ENCODE results near the gene UBA6. TPM values are rescaled to one million over a fixed set of nuclear protein-coding genes. Genes with fewer than 3 reads are reported as not detected.

UBA6 gene
- total and polyA plus RNA-seq, 9 of the 15 experiments (the other 6 are each of a cell fraction or from before 2014, with no cell fraction given) = 22.9 to 139 (median 94.6) TPM

DNA sequence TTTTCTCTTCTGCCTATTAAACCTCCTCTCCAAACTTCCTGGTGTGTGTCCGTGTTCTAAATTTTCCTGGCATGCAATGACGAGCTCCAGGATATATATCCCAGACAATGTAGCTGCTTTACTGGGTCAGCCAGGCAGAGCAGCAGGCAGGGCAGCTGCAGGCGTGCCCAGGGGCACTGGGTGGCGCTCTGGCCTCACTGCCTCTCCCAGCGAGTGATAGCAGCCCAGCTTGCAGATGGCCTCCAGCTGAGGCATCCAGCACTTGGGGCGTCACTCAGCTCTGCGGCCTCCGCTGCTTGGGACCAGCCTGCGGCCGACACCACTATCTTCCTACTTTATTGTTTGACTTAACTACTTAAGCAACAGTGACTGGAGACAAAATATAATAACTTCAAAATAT lies 23.0 kb upstream of the UBA6 start:
- ChIA-PET CTCF (ENCODE audit: low intra/inter-chr PET ratio) (no interaction called here), POLR2A (interaction anchor here (0.8 to 1.1 kb wide), 3 partner anchors 10 to 24 kb away, joined by 3 read pairs; no protein-coding TSS in a partner anchor)
- Histone ChIP-seq H3K79me2 (ENCODE audit: control insufficient read depth, insufficient read depth, low read length) (peaks cover 18% of the 10 kb centered on the region), H3K9me3 (replicated peaks; ENCODE audit: control insufficient read depth, insufficient read depth, low read depth, low read length) (peaks cover 8% of the 10 kb centered on the region), H3K27ac (ENCODE audit: extremely low read depth, low read depth, low read length) (no peak overlapping the region), H3K36me3 (ENCODE audit: control insufficient read depth, insufficient read depth, low read length) (peaks cover 28% of the 10 kb centered on the region), H2AFZ (ENCODE audit: low read depth, low read length) (no peak overlapping the region), H3K27me3 (ENCODE audit: control insufficient read depth in 2 of 2, insufficient read depth in 2 of 2, low read length in 2 of 2) (no peaks in the 10 kb centered on the region), H3K4me2 (ENCODE audit: insufficient read depth, low read length) (no peak overlapping the region), H4K20me1 (replicated peaks; ENCODE audit: control insufficient read depth, insufficient read depth, low read length) (no peaks in the 10 kb centered on the region), H3K4me1 (replicated peaks in 1 of 2; ENCODE audit: control insufficient read depth in 2 of 2, insufficient read depth in 2 of 2, low read length in 2 of 2) (peaks cover 16 to 45% of the 10 kb centered on the region in 2 experiments), H3K9me1 (ENCODE audit: control insufficient read depth, insufficient read depth, low read length) (no peaks in the 10 kb centered on the region), H3K4me3 (no peak overlapping the region), H3K9ac (ENCODE audit: insufficient read depth in 1 of 2, low read depth in 2 of 2, low read length in 2 of 2) (peak overlapping the region in 1 of 2 experiments; percentile 61; a peak in 1 of 4 replicates)
- ATAC-seq (peak; percentile 17; the same call in 2 of the 3 replicates), DNase-seq (ENCODE audit: extremely low read depth in 1 of 4, low spot score in 3 of 4) (peak in 1 of 4 experiments; percentile 37), FAIRE-seq (no peak)
- intact Hi-C loops (cut with micrococcal nuclease) (loop anchor here (5.0 to 10.0 kb wide), 2 partner anchors 177 to 191 kb away; partner anchors contain the start of gene CENPC), in situ Hi-C loops (cut with MboI) (no loop called here)
- no TSS peak for BruUV-seq (replicated peaks)
- WGBS (ENCODE audit: insufficient coverage, low coverage, missing lambda C conversion rate) = 87% methylated on average over 10 of the region's 10 CpGs
- TF ChIP-seq ZNF436 (CRISPR knock-in tag; IDR thresholded peaks at IDR 0.05) (no peak), YY1 (IDR thresholded peaks at IDR 0.05; ENCODE audit: borderline replicate concordance in 1 of 3, control insufficient read depth in 1 of 3, extremely low read depth in 1 of 3, insufficient read depth in 3 of 3, insufficient read length in 1 of 3, insufficient replicate concordance in 2 of 3, low read depth in 1 of 3, low read length in 2 of 3) (no peak), NFATC3 (IDR thresholded peaks at IDR 0.05) (no peak), ARID2 (IDR thresholded peaks at IDR 0.05) (no peak), POLR2G (IDR thresholded peaks at IDR 0.05; ENCODE audit: low read depth, low read length) (peak; percentile 60), MBD2 (IDR thresholded peaks at IDR 0.05; ENCODE audit: borderline replicate concordance, low read depth) (no peak), SOX6 (IDR thresholded peaks at IDR 0.05) (no peak), NR3C1 (CRISPR knock-in tag; IDR thresholded peaks at IDR 0.05) (no peak), SRF (CRISPR knock-in tag; IDR thresholded peaks at IDR 0.05) (no peak), RBM15 (IDR thresholded peaks at IDR 0.05; ENCODE audit: insufficient read depth, low read length) (no peak), HDAC3 (IDR thresholded peaks at IDR 0.05; ENCODE audit: borderline replicate concordance, partially characterized antibody) (no peak), ZNF408 (CRISPR knock-in tag; IDR thresholded peaks at IDR 0.05; ENCODE audit: low read depth) (no peak), MTA1 (IDR thresholded peaks at IDR 0.05; ENCODE audit: borderline replicate concordance) (no peak), ZBTB8A (IDR thresholded peaks at IDR 0.05; ENCODE audit: partially characterized antibody) (no peak), SRSF7 (optimal IDR thresholded peaks at IDR 0.05; ENCODE audit: low read depth, low read length) (no peak)
- TF ChIP-seq, protein P1, sequence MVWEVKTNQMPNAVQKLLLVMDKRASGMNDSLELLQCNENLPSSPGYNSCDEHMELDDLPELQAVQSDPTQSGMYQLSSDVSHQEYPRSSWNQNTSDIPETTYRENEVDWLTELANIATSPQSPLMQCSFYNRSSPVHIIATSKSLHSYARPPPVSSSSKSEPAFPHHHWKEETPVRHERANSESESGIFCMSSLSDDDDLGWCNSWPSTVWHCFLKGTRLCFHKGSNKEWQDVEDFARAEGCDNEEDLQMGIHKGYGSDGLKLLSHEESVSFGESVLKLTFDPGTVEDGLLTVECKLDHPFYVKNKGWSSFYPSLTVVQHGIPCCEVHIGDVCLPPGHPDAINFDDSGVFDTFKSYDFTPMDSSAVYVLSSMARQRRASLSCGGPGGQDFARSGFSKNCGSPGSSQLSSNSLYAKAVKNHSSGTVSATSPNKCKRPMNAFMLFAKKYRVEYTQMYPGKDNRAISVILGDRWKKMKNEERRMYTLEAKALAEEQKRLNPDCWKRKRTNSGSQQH (CRISPR knock-in tag; IDR thresholded peaks at IDR 0.05) = no peak
- TF ChIP-seq, protein P2, sequence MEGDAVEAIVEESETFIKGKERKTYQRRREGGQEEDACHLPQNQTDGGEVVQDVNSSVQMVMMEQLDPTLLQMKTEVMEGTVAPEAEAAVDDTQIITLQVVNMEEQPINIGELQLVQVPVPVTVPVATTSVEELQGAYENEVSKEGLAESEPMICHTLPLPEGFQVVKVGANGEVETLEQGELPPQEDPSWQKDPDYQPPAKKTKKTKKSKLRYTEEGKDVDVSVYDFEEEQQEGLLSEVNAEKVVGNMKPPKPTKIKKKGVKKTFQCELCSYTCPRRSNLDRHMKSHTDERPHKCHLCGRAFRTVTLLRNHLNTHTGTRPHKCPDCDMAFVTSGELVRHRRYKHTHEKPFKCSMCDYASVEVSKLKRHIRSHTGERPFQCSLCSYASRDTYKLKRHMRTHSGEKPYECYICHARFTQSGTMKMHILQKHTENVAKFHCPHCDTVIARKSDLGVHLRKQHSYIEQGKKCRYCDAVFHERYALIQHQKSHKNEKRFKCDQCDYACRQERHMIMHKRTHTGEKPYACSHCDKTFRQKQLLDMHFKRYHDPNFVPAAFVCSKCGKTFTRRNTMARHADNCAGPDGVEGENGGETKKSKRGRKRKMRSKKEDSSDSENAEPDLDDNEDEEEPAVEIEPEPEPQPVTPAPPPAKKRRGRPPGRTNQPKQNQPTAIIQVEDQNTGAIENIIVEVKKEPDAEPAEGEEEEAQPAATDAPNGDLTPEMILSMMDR (IDR thresholded peaks at IDR 0.05 in 2 of 3, conservative IDR thresholded peaks at IDR 0.05 in 1 of 3; ENCODE audit: insufficient read depth in 2 of 3, low read depth in 1 of 3, low read length in 3 of 3) = peak in 2 of 3 experiments; percentile 50 to 57; a peak in 4 of 6 replicates
- TF ChIP-seq, protein P3, sequence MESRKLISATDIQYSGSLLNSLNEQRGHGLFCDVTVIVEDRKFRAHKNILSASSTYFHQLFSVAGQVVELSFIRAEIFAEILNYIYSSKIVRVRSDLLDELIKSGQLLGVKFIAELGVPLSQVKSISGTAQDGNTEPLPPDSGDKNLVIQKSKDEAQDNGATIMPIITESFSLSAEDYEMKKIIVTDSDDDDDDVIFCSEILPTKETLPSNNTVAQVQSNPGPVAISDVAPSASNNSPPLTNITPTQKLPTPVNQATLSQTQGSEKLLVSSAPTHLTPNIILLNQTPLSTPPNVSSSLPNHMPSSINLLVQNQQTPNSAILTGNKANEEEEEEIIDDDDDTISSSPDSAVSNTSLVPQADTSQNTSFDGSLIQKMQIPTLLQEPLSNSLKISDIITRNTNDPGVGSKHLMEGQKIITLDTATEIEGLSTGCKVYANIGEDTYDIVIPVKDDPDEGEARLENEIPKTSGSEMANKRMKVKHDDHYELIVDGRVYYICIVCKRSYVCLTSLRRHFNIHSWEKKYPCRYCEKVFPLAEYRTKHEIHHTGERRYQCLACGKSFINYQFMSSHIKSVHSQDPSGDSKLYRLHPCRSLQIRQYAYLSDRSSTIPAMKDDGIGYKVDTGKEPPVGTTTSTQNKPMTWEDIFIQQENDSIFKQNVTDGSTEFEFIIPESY (CRISPR knock-in tag; IDR thresholded peaks at IDR 0.05) = no peak

Measured in K562 (cell line).